ENCODE results near the gene IRF5. TPM values are rescaled to one million over a fixed set of nuclear protein-coding genes. Genes with fewer than 3 reads are reported as not detected.
A peak's percentile ranks its signal among the peaks of the same experiment; 100 is the strongest.

Gene IRF5
- total RNA-seq, 1 donor from 2014 or later, result 0.36 TPM

- H3K4me3 Mint-ChIP-seq (ENCODE audit: unreplicated experiment), result peak overlapping the region; percentile 40
- Histone ChIP-seq H3K79me2 (ENCODE audit: insufficient read depth, low read length) (no peaks in the 10 kb centered on the region), H3K4me1 (ENCODE audit: insufficient read depth, low read length) (no peaks in the 10 kb centered on the region), H3K27ac (ENCODE audit: low read depth, low read length) (no peak overlapping the region), H3K27me3 (ENCODE audit: insufficient read depth, low read length) (peaks cover 39% of the 10 kb centered on the region), H3K9me3 (ENCODE audit: insufficient read depth, low read depth, low read length) (no peaks in the 10 kb centered on the region), H2AFZ (ENCODE audit: low read depth, low read length) (peak overlapping the region; percentile 57), H3K4me3 (ENCODE audit: insufficient read depth, low read depth, low read length) (peak overlapping the region; percentile 25), H3K9ac (ENCODE audit: low read length) (no peak overlapping the region), H3K36me3 (ENCODE audit: insufficient read depth, low read length) (no peaks in the 10 kb centered on the region), H4K20me1 (ENCODE audit: insufficient read depth, low read length) (no peaks in the 10 kb centered on the region), H3K4me2 (ENCODE audit: low read length) (peak overlapping the region; percentile 78)
- no peak overlapping the region for H3K27ac Mint-ChIP-seq (ENCODE audit: unreplicated experiment)
- peaks cover 2% of the 10 kb centered on the region for H3K4me1 Mint-ChIP-seq (ENCODE audit: low read depth, unreplicated experiment)
- FAIRE-seq, result no peak
- no peak for TF ChIP-seq CTCF (IDR thresholded peaks at IDR 0.05; ENCODE audit: insufficient read depth, low read depth, low read length)
- peak; percentile 51 for TF ChIP-seq EZH2 (IDR thresholded peaks at IDR 0.05; ENCODE audit: insufficient read depth, low read length)
- H3K36me3 Mint-ChIP-seq (ENCODE audit: low read depth, unreplicated experiment), result no peaks in the 10 kb centered on the region
- peaks cover 58% of the 10 kb centered on the region for H3K27me3 Mint-ChIP-seq (ENCODE audit: low read depth, unreplicated experiment)
- no peak for DNase-seq (ENCODE audit: low read depth)
- H3K9me3 Mint-ChIP-seq (ENCODE audit: unreplicated experiment), result no peaks in the 10 kb centered on the region
Measured at GRCh38 chr7:128938544-128939074, 882 bp downstream of the IRF5 start.

- no peaks in the 10 kb centered on the region for H3K4me1 ChIP-seq (ENCODE audit: insufficient read depth, low read length)
- H3K4me3 ChIP-seq (ENCODE audit: insufficient read depth, low read depth, low read length), result no peak overlapping the region
- H3K27ac Mint-ChIP-seq (ENCODE audit: unreplicated experiment), result no peak overlapping the region
- H3K27me3 Mint-ChIP-seq (ENCODE audit: low read depth, unreplicated experiment), result peaks cover 52% of the 10 kb centered on the region
- H4K20me1 ChIP-seq (ENCODE audit: insufficient read depth, low read length), result no peaks in the 10 kb centered on the region
- no peak overlapping the region for H3K27ac ChIP-seq (ENCODE audit: low read depth, low read length)
- TF ChIP-seq CTCF (IDR thresholded peaks at IDR 0.05; ENCODE audit: insufficient read depth, low read depth, low read length) (no peak), EZH2 (IDR thresholded peaks at IDR 0.05; ENCODE audit: insufficient read depth, low read length) (no peak)
- no peaks in the 10 kb centered on the region for H3K36me3 Mint-ChIP-seq (ENCODE audit: low read depth, unreplicated experiment)
- H3K4me3 Mint-ChIP-seq (ENCODE audit: unreplicated experiment), result peak overlapping the region; percentile 40
- H3K9me3 ChIP-seq (ENCODE audit: insufficient read depth, low read depth, low read length), result no peaks in the 10 kb centered on the region
- no peak for DNase-seq (ENCODE audit: low read depth)
- no peak overlapping the region for H3K9ac ChIP-seq (ENCODE audit: low read length)
- H3K4me2 ChIP-seq (ENCODE audit: low read length), result no peak overlapping the region
- no peaks in the 10 kb centered on the region for H3K36me3 ChIP-seq (ENCODE audit: insufficient read depth, low read length)
- H3K4me1 Mint-ChIP-seq (ENCODE audit: low read depth, unreplicated experiment), result peaks cover 2% of the 10 kb centered on the region
- peaks cover 39% of the 10 kb centered on the region for H3K27me3 ChIP-seq (ENCODE audit: insufficient read depth, low read length)
- no peak overlapping the region for H2AFZ ChIP-seq (ENCODE audit: low read depth, low read length)
- H3K9me3 Mint-ChIP-seq (ENCODE audit: unreplicated experiment), result no peaks in the 10 kb centered on the region
- H3K79me2 ChIP-seq (ENCODE audit: insufficient read depth, low read length), result no peaks in the 10 kb centered on the region
- no peak for FAIRE-seq
Measured at GRCh38 chr7:128939075-128939860, 1.5 kb downstream of the IRF5 start.
